ENCODE measurements around the gene THY1. TPM values are rescaled to one million over a fixed set of nuclear protein-coding genes. Genes with fewer than 3 reads are reported as not detected.
"Not testable (repeated sequence)": the region's sequence is repeated elsewhere in the genome, so short reads cannot be mapped to it uniquely, and the experiment has no call there.

THY1 gene
- total RNA-seq, 2 experiments from 2014 or later = not detected

- intact Hi-C loops (cut with DNase I, micrococcal nuclease) = no loop called here
- POLR2A ChIA-PET = no interaction called here
- CTCF ChIA-PET = no interaction called here
- ATAC-seq (ENCODE audit: poor library complexity) = no peak
- H3K4me1 Mint-ChIP-seq (ENCODE audit: low read depth) = no peaks in the 10 kb centered on the region
- no peaks in the 10 kb centered on the region for H3K36me3 Mint-ChIP-seq (ENCODE audit: low read depth)
- peaks cover 12% of the 10 kb centered on the region for H3K27me3 Mint-ChIP-seq
- no peaks in the 10 kb centered on the region for H3K9me3 Mint-ChIP-seq
- Histone ChIP-seq H3K9me3 (ENCODE audit: control insufficient read depth in 1 of 2, insufficient read depth in 1 of 2, low read length in 2 of 2) (peaks cover 0 to 4% of the 10 kb centered on the region in 2 experiments), H3K27ac (ENCODE audit: low read depth in 1 of 2, low read length in 2 of 2) (no peak overlapping the region), H3K4me3 (ENCODE audit: low read length) (no peak overlapping the region), H3K36me3 (ENCODE audit: insufficient read depth, low read length) (no peaks in the 10 kb centered on the region), H3K27me3 (ENCODE audit: control insufficient read depth in 1 of 2, insufficient read depth in 2 of 2, low read length in 2 of 2) (no peaks in the 10 kb centered on the region), H3K4me1 (ENCODE audit: insufficient read depth, low read length) (no peaks in the 10 kb centered on the region)
- H3K27ac Mint-ChIP-seq = no peak overlapping the region
- DNase-seq = no peak
- H3K4me3 Mint-ChIP-seq = no peak overlapping the region
- no peak for TF ChIP-seq CTCF (IDR thresholded peaks at IDR 0.05)
These were observed 15.6 kb upstream of the THY1 start for GRCh38 chr11:119438599-119438998.

GRCh38 chr11:119437521-119437920 lies 14.5 kb upstream of the THY1 start:
- intact Hi-C loops (cut with DNase I, micrococcal nuclease); CTCF ChIA-PET; H3K27me3 Mint-ChIP-seq; H3K36me3 Mint-ChIP-seq (ENCODE audit: low read depth); H3K27ac Mint-ChIP-seq; H3K4me3 ChIP-seq (ENCODE audit: low read length); H3K4me1 ChIP-seq (ENCODE audit: insufficient read depth, low read length); ATAC-seq (ENCODE audit: poor library complexity); DNase-seq; H3K9me3 ChIP-seq (ENCODE audit: control insufficient read depth in 1 of 2, insufficient read depth in 1 of 2, low read length in 2 of 2); POLR2A ChIA-PET; H3K4me3 Mint-ChIP-seq; H3K9me3 Mint-ChIP-seq; H3K27ac ChIP-seq (ENCODE audit: low read depth in 1 of 2, low read length in 2 of 2); H3K4me1 Mint-ChIP-seq (ENCODE audit: low read depth); H3K27me3 ChIP-seq (ENCODE audit: control insufficient read depth in 1 of 2, insufficient read depth in 2 of 2, low read length in 2 of 2); H3K36me3 ChIP-seq (ENCODE audit: insufficient read depth, low read length): not testable (repeated sequence)

GRCh38 chr11:119436711-119437110 lies 13.7 kb upstream of the THY1 start:
- H3K36me3 ChIP-seq (ENCODE audit: insufficient read depth, low read length) = no peaks in the 10 kb centered on the region
- no peak overlapping the region for H3K27ac ChIP-seq (ENCODE audit: low read depth in 1 of 2, low read length in 2 of 2)
- ATAC-seq (ENCODE audit: poor library complexity) (no peak), DNase-seq (no peak)
- no peak overlapping the region for H3K4me3 ChIP-seq (ENCODE audit: low read length)
- H3K27me3 ChIP-seq (ENCODE audit: control insufficient read depth in 1 of 2, insufficient read depth in 2 of 2, low read length in 2 of 2) = peaks cover 2 to 4% of the 10 kb centered on the region in 2 experiments
- H3K27me3 Mint-ChIP-seq = peaks cover 11% of the 10 kb centered on the region
- no peaks in the 10 kb centered on the region for H3K9me3 Mint-ChIP-seq
- intact Hi-C loops (cut with DNase I, micrococcal nuclease) = no loop called here
- no peak overlapping the region for H3K27ac Mint-ChIP-seq
- H3K9me3 ChIP-seq (ENCODE audit: control insufficient read depth in 1 of 2, insufficient read depth in 1 of 2, low read length in 2 of 2) = peaks cover 0 to 4% of the 10 kb centered on the region in 2 experiments
- H3K36me3 Mint-ChIP-seq (ENCODE audit: low read depth) = no peaks in the 10 kb centered on the region
- no peak overlapping the region for H3K4me3 Mint-ChIP-seq
- H3K4me1 Mint-ChIP-seq (ENCODE audit: low read depth) = no peaks in the 10 kb centered on the region
- ChIA-PET CTCF (no interaction called here), POLR2A (no interaction called here)
- H3K4me1 ChIP-seq (ENCODE audit: insufficient read depth, low read length) = no peaks in the 10 kb centered on the region
- TF ChIP-seq CTCF (IDR thresholded peaks at IDR 0.05) = no peak

GRCh38 chr11:119436093-119436492 lies 13.1 kb upstream of the THY1 start:
- Mint-ChIP-seq H3K9me3 (no peaks in the 10 kb centered on the region), H3K27ac (no peak overlapping the region), H3K4me1 (ENCODE audit: low read depth) (no peaks in the 10 kb centered on the region), H3K36me3 (ENCODE audit: low read depth) (no peaks in the 10 kb centered on the region), H3K4me3 (no peak overlapping the region), H3K27me3 (peaks cover 13% of the 10 kb centered on the region)
- Histone ChIP-seq H3K4me1 (ENCODE audit: insufficient read depth, low read length) (no peaks in the 10 kb centered on the region), H3K9me3 (ENCODE audit: control insufficient read depth in 1 of 2, insufficient read depth in 1 of 2, low read length in 2 of 2) (peaks cover 0 to 4% of the 10 kb centered on the region in 2 experiments), H3K27me3 (ENCODE audit: control insufficient read depth in 1 of 2, insufficient read depth in 2 of 2, low read length in 2 of 2) (peaks cover 2 to 4% of the 10 kb centered on the region in 2 experiments), H3K36me3 (ENCODE audit: insufficient read depth, low read length) (no peaks in the 10 kb centered on the region), H3K27ac (ENCODE audit: low read depth in 1 of 2, low read length in 2 of 2) (no peak overlapping the region), H3K4me3 (ENCODE audit: low read length) (no peak overlapping the region)
- intact Hi-C loops (cut with DNase I, micrococcal nuclease) = no loop called here
- ChIA-PET CTCF (no interaction called here), POLR2A (no interaction called here)
- ATAC-seq (ENCODE audit: poor library complexity) = no peak
- TF ChIP-seq CTCF (IDR thresholded peaks at IDR 0.05) = no peak
- no peak for DNase-seq

Data from CD4-positive, alpha-beta T cell (primary cell).